Fibroblast of lung (primary cell): ENCODE measurements around the gene P3H3. TPM values are rescaled to one million over a fixed set of nuclear protein-coding genes. Genes with fewer than 3 reads are reported as not detected.

Source experiments
- DNase-seq, 2 donors: peaks; one replicate each; pipeline versions ENCODE4 v3.0.0 to v3.0.0-alpha.2; 2010; ENCODE audit warnings: low read depth in 2 of 2
- H2AFZ ChIP-seq: 2 replicates; pipeline ENCODE4 v1.5.1; 2012; ENCODE audit warnings: low read length, control low read depth, inconsistent platforms
- H3K27ac ChIP-seq: 2 replicates; pipeline ENCODE4 v1.5.1; 2011; ENCODE audit warnings: low read length, control low read depth; ENCODE audit not compliant: insufficient read depth
- H3K27me3 ChIP-seq: 2 replicates; pipeline ENCODE4 v1.5.1; 2011; ENCODE audit warnings: mild to moderate bottlenecking, low read length; ENCODE audit not compliant: control insufficient read depth, insufficient read depth
- H3K36me3 ChIP-seq: 2 replicates; pipeline ENCODE4 v1.5.1; 2011; ENCODE audit warnings: low read length; ENCODE audit not compliant: control insufficient read depth, insufficient read depth
- H3K4me1 ChIP-seq: 2 replicates; pipeline ENCODE4 v1.5.1; 2011; ENCODE audit warnings: low read length; ENCODE audit not compliant: control insufficient read depth, insufficient read depth; ENCODE audit errors: extremely low read depth
- H3K4me2 ChIP-seq: 2 replicates; pipeline ENCODE4 v1.5.1; 2011; ENCODE audit warnings: low read length, control low read depth; ENCODE audit not compliant: insufficient read depth; ENCODE audit errors: extremely low read depth
- H3K4me3 ChIP-seq, 4 experiments: fragments of 200-600 bp in 1 of 4; sonication (generic) in 1 of 4; replicated peaks in 1 of 4; 2 replicates each; pipeline ENCODE4 v1.5.1; 2011 to 2016; ENCODE audit warnings: low read length in 4 of 4, low read depth in 3 of 4, mild to moderate bottlenecking in 3 of 4, control low read depth in 2 of 4, inconsistent platforms in 1 of 4, mixed read lengths in 1 of 4; ENCODE audit not compliant: insufficient read depth in 1 of 4; ENCODE audit errors: control extremely low read depth in 1 of 4
- H3K79me2 ChIP-seq: 2 replicates; pipeline ENCODE4 v1.5.1; 2012; ENCODE audit warnings: mild to moderate bottlenecking, low read length, inconsistent platforms; ENCODE audit not compliant: control insufficient read depth, insufficient read depth
- H3K9ac ChIP-seq: 2 replicates; pipeline ENCODE4 v1.5.1; 2011; ENCODE audit warnings: mild to moderate bottlenecking, low read length, control low read depth; ENCODE audit not compliant: insufficient read depth
- H3K9me3 ChIP-seq: 2 replicates; pipeline ENCODE4 v1.5.1; 2012; ENCODE audit warnings: low read depth, low read length; ENCODE audit not compliant: control insufficient read depth, insufficient read depth
- H4K20me1 ChIP-seq: 2 replicates; pipeline ENCODE4 v1.5.1; 2011; ENCODE audit warnings: low read length; ENCODE audit not compliant: control insufficient read depth, insufficient read depth; ENCODE audit errors: extremely low read depth
- EZH2 ChIP-seq: IDR thresholded peaks from 2 replicates; pipeline ENCODE4 v1.5.1; 2012; ENCODE audit warnings: low read length, control low read depth, mild to moderate bottlenecking; ENCODE audit errors: missing control alignments
- polyA plus RNA-seq, 2 donors: library from polyadenylated mRNA; depleted of rRNA in 1 of 2; stranded (reverse) in 1 of 2; unstranded in 1 of 2; fragments of >200 nt; gene quantifications; 2 replicates each; pipeline ENCODE4 v1.2.1, GENCODE V29; 2011 to 2012; ENCODE audit warnings: missing spikeins in 1 of 2
- total RNA-seq: library from RNA; depleted of rRNA; stranded (reverse); fragments of >200 nt; gene quantifications from 2 replicates; pipeline ENCODE4 v1.2.1, GENCODE V29; 2014
- TF ChIP-seq, protein P1 (sequence below), 2 donors: IDR thresholded peaks in 1 of 2; conservative IDR thresholded peaks in 1 of 2; 1 replicate in 1 of 2; 2 replicates in 1 of 2; pipeline ENCODE4 v1.5.1; 2011 to 2012; ENCODE audit warnings: low read length in 2 of 2, control low read depth in 1 of 2, inconsistent platforms in 1 of 2, low read depth in 1 of 2, mild to moderate bottlenecking in 1 of 2

P3H3 gene
- total and polyA plus RNA-seq, 2 donors (not counting 1 experiment from before 2014, with no cell fraction given), result 44.0 to 96.3 TPM

DNA sequence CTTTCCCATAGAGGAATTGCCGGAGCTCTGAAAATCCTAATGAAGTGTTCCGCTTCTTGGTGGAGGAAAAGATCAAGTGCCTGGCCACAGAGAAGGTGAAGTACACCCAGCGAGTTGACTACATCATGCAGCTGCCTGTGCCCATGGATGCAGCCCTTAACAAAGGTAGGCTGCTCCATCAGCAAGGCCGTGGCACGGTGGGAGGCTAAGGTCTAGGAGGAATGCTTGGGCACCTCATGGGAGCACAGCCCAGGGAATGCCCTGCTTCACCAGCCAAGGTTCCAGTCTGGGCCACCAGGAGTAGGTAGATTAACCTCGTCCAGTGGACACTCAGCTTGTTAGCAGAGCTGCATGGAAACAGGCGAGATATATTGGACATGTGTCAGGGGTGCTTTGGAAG, 32.7 kb downstream of the P3H3 start:
- H2AFZ ChIP-seq, result no peak overlapping the region
- no peaks in the 10 kb centered on the region for H3K79me2 ChIP-seq
- H3K4me3 ChIP-seq, result no peak overlapping the region
- H3K9me3 ChIP-seq, result no peaks in the 10 kb centered on the region
- no peak overlapping the region for H3K4me2 ChIP-seq
- no peak for DNase-seq
- no peak for TF ChIP-seq EZH2
- TF ChIP-seq, protein P1, sequence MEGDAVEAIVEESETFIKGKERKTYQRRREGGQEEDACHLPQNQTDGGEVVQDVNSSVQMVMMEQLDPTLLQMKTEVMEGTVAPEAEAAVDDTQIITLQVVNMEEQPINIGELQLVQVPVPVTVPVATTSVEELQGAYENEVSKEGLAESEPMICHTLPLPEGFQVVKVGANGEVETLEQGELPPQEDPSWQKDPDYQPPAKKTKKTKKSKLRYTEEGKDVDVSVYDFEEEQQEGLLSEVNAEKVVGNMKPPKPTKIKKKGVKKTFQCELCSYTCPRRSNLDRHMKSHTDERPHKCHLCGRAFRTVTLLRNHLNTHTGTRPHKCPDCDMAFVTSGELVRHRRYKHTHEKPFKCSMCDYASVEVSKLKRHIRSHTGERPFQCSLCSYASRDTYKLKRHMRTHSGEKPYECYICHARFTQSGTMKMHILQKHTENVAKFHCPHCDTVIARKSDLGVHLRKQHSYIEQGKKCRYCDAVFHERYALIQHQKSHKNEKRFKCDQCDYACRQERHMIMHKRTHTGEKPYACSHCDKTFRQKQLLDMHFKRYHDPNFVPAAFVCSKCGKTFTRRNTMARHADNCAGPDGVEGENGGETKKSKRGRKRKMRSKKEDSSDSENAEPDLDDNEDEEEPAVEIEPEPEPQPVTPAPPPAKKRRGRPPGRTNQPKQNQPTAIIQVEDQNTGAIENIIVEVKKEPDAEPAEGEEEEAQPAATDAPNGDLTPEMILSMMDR (conservative IDR thresholded peaks at IDR 0.05 in 1 of 2, IDR thresholded peaks at IDR 0.05 in 1 of 2; ENCODE audit: low read depth in 1 of 2, low read length in 2 of 2), result no peak
- no peaks in the 10 kb centered on the region for H4K20me1 ChIP-seq
- H3K9ac ChIP-seq, result no peak overlapping the region
- peaks cover 40% of the 10 kb centered on the region for H3K36me3 ChIP-seq
- no peaks in the 10 kb centered on the region for H3K4me1 ChIP-seq
- H3K27ac ChIP-seq, result no peak overlapping the region
- H3K27me3 ChIP-seq, result no peaks in the 10 kb centered on the region

DNA sequence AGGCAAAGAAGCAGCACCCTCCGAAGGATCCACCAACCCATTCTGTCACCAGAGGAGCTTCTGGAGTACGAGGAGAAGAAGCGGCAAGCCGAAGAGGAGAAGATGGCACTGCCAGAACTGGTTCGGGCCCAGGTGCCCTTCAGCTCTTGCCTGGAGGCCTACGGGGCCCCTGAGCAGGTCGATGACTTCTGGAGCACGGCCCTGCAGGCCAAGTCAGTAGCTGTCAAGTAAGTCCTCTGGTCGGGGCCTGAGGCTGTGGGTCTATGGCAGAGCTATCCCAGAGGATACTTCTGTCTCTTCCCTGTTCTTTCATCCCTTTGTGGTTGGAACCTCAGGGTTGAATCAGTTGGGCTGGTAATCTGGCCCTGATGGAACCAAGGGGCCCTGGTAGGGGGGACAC, 33.2 kb downstream of the P3H3 start:
- Histone ChIP-seq H3K4me3 (no peak overlapping the region), H2AFZ (no peak overlapping the region), H3K36me3 (peaks cover 42% of the 10 kb centered on the region), H3K4me1 (no peaks in the 10 kb centered on the region), H3K27ac (no peak overlapping the region), H4K20me1 (no peaks in the 10 kb centered on the region), H3K9me3 (no peaks in the 10 kb centered on the region), H3K9ac (no peak overlapping the region), H3K79me2 (no peaks in the 10 kb centered on the region), H3K4me2 (no peak overlapping the region), H3K27me3 (no peaks in the 10 kb centered on the region)
- TF ChIP-seq, protein P1 (conservative IDR thresholded peaks at IDR 0.05 in 1 of 2, IDR thresholded peaks at IDR 0.05 in 1 of 2; ENCODE audit: low read depth in 1 of 2, low read length in 2 of 2), result no peak
- no peak for TF ChIP-seq EZH2
- no peak for DNase-seq

DNA sequence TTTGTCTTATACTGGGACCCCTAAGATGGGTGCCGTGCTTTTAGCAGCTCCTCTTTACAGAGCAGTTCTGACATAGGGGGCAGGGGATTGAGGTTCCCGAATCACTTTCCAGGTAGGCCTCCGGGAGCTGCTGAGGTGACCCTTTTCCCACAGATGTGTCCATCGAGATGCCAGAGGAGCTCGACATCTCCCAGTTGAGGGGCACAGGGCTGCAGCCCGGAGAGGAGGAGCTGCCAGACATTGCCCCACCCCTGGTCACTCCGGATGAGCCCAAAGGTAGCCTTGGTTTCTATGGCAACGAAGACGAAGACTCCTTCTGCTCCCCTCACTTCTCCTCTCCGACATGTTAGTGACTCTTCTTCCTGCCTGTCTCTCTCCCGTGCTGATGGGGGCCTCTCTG, 34.8 kb downstream of the P3H3 start:
- H3K27me3 ChIP-seq, result no peaks in the 10 kb centered on the region
- H3K9ac ChIP-seq, result no peak overlapping the region
- H2AFZ ChIP-seq, result no peak overlapping the region
- H4K20me1 ChIP-seq, result no peaks in the 10 kb centered on the region
- H3K36me3 ChIP-seq, result peaks cover 34% of the 10 kb centered on the region
- H3K4me3 ChIP-seq, result no peak overlapping the region
- no peak overlapping the region for H3K4me2 ChIP-seq
- H3K9me3 ChIP-seq, result no peaks in the 10 kb centered on the region
- no peak for DNase-seq
- peaks cover 4% of the 10 kb centered on the region for H3K4me1 ChIP-seq
- peaks cover 7% of the 10 kb centered on the region for H3K79me2 ChIP-seq
- no peak for TF ChIP-seq EZH2
- TF ChIP-seq, protein P1 (conservative IDR thresholded peaks at IDR 0.05 in 1 of 2, IDR thresholded peaks at IDR 0.05 in 1 of 2; ENCODE audit: low read depth in 1 of 2, low read length in 2 of 2), result no peak
- H3K27ac ChIP-seq, result no peak overlapping the region
